HG02678 (cell line): ENCODE data around the gene CDH12.
"Not testable (repeated sequence)": the region's sequence is repeated elsewhere in the genome, so short reads cannot be mapped to it uniquely, and the experiment has no call there.

Source experiments
- ATAC-seq: cut with Tn5 transposase; IDR thresholded peaks from one replicate; pipeline ENCODE4 v1.9.1; 2021; ENCODE audit warnings: mild to moderate bottlenecking, moderate library complexity; ENCODE audit not compliant: unreplicated experiment

CDH12 gene

DNA sequence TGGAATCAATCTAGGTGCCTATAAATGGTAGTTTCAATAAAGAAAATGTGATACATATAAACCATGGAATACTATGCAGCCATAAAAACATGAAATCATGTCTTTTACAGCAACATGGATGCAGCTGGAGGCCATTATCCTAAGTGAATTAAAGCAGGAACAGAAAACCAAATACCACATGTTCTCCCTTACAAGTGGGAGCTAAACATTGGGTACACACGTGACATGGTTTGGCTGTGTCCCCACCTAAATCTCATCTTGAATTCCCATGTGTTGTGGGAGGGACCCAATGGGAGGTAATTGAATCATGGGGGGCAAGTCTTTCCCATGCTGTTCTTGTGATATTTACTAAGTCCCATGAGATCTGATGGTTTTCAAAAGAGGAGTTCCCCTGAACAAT lies 78.9 kb downstream of the CDH12 start:
- not testable (repeated sequence) for ATAC-seq

DNA sequence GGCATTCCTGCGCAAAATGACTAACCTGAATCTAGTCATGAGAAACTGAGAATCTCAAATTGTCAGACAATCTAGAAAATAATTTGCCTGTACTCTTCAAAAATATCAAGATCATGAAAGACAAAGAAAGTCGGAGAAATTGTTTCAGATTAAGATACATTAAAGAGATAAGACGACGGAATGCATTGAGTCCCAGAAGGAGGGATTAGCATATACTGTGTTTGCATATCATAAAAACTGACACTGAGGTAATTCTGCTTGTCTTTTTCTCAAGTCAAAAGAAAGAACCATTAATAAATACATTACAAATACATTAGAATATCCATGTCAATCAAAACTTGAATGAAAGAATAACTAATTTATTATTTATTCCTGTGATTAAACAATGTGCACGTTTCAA lies 88.4 kb downstream of the CDH12 start:
- no peak for ATAC-seq

DNA sequence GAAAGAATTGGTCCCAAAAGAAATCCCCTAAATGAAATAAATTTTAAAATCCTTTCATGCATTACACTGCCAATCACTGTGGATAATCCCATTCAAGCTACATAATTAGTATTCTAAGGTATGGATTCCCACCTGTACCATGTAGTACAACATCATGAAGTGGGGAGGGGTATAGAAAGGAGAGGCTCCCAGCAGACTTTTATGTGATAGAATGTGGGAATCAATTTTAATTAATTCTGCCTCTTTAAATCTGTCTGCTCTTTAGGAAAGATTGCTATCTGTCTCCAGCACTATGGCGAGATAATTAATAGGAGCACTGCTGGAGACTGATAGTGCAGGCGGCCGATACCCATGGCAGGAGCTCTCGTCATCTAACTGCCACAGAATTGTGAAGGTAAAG lies 95.4 kb downstream of the CDH12 start:
- ATAC-seq: no peak

DNA sequence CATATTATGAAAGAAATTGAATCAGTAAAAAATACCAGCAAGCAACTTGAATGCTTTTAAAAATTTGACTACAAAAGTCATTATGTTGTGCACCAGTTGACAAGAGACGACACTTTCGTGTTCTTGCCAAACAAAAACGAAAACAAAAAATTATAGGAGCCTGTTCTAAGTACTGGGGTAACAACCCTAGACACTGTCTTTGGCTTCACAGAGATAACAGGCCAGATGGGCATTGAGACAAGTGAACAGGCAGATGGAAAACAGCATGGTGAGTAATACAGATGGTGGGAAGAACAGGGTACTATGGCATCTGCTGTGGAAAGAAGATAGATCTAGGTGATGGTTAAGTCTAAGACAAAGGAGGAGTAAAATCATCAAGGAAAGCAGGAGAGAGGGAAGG lies 99.0 kb downstream of the CDH12 start:
- ATAC-seq: no peak

DNA sequence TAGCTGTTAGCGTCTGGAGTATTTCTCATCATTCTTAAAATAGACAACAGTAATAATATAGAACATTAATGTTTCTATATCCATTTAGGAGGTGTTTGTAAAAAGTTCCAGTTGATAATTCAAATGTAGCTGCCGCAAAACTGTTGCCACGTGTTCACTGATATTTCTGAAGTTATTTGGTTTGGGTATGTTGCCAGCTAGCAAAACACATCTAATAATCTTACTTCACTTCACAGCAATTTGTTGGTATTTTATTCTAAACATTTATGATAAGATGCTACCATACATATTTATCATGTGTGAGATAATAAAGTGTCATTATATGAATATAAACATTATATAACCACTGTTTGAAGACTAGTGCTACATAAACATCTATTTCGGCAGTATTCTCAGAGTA lies 101.6 kb downstream of the CDH12 start:
- ATAC-seq: no peak

DNA sequence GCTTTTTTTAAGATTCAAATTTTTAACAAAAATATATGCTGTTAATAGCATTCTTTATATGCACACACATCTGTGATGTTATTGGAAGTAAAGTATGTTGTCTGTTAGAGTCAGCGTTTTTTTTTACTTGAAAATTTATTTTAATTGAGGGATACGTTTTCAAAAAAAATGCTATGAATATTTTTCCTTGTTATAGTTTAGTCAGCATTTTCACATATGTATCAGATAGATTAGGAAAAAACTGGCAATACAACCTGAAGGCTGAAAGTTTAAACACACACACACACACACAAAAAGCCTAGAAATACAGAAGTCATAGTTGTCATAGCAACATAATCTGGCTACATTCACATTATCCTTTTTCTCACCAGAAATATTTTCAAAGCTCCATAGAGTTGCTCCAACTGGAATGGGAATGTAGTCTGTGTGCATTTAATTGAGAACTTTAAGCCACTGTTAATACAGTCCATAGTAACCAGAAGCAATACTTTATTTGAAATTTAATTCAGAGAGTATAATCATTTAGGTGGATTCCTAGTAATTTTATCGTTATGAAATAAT lies 116.6 kb downstream of the CDH12 start:
- no peak for ATAC-seq

GRCh38 chr5:22734907-22735306 lies 118.2 kb downstream of the CDH12 start:
- no peak for ATAC-seq

- ATAC-seq: no peak
Measured at GRCh38 chr5:22728610-22729009, 124.5 kb downstream of the CDH12 start.

DNA sequence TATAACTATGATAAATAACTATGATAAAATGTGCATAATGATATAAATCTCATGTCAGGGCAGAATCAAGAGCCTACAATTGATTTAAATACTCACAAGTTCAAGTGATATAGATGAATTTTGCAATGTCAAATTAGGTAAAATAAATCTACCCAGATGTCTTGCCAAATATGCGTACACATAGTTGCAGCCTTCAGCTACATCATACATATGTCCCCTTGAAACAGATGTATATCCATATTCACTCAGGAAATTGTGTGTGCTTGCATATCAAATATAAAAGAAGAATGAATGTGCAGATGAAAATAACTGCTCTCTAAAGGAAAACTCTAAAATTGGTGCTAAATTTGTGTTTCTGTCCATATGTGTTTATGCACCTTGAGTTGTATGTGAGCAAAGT lies 130.7 kb downstream of the CDH12 start:
- ATAC-seq: no peak

- ATAC-seq: no peak
Measured at GRCh38 chr5:22722056-22722455, 131.1 kb downstream of the CDH12 start.

- ATAC-seq: no peak
Measured at GRCh38 chr5:22719842-22720241, 133.3 kb downstream of the CDH12 start.

DNA sequence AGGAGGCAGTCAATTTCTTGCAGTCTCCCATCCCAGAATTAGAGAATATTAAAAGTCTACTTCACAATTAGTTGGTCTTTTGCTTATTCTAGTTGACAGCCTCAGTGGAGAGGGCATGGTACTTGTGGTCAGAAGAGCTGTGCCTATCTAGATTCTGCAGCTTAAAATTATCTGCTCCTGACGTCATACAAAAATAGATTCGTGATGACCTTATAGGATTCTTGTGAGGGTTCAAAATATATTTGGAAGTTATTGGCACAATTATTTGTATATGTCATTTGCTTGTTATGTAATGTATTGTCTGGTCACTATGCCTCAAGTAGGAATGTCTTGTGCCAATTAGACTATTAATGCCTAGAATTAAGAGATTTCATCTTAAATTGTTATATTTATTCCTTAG lies 142.5 kb downstream of the CDH12 start:
- ATAC-seq: no peak

GRCh38 chr5:22709743-22710142 lies 143.4 kb downstream of the CDH12 start:
- ATAC-seq: no peak

GRCh38 chr5:22708770-22709328 lies 144.3 kb downstream of the CDH12 start:
- ATAC-seq: no peak

DNA sequence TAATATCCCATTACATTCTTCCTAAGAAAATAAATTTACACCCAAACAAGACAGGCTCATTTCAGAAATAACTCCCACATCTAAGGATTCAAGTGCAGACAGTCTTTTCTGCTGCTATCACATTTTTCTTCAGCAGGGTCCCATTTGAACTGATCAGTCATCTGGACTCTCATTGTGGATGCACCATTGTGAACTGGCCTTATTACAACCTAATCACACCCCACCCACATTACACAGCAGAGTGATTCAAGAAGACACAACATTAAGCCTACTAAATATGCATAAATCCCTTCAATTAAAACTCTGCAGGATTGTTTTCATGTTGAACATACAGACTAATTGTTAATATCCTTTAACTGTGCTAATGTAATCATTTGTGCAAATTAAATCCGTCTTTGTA lies 146.2 kb downstream of the CDH12 start:
- no peak for ATAC-seq

DNA sequence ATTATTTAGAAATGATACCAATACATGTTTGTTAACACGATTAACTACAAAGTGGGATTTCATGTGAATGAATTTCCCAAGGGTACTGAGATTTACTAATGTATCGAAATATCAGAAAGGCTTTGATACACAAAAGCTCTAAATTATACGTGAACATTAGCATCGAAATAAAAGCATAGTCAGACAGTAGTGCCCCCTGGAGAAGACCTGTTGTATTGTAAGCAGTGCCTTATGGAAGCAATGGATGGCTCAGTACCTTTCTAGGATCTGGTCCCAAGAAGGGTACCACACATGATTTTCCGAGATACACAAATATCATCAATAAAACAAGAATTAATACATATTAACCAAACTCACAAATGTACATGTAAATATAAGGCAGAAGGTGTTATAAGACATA lies 153.8 kb downstream of the CDH12 start:
- ATAC-seq: no peak

DNA sequence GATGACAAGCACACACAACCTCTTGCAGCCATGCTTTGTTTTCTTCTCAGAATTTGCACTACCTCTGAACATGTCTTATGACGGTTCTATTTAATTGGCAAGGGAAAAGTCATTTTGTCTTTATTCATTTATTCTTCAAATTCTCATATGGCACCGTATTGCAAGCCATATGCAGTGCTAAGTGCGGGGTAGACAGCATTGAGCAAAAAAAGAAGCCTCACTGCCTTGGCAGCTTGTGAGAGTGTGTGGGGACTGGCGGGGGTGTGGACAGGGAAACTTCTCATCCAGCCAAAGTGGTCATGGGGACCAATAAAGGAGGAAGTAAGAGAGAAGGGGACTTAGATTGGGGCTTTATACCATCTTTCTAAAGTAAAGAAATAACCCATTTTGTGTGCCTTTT lies 160.0 kb downstream of the CDH12 start:
- no peak for ATAC-seq

DNA sequence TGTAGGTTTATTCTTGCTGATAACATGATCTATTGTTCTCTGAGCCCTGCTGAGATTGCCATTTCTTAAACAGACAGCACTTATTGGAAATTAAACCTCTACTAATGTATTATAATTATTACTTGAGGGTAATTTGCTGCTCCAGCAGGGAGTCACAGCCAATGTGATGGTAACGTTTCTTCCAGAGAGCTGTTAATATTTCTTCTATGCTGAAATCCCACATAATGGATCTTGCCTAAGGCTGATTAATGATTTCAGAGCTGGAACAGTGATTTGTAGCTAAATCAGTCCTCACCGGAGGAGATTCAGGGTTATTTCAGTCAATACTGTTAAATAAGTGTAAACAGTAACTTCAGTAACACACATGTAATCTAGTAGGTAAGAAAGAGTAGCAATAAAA lies 170.1 kb downstream of the CDH12 start:
- ATAC-seq: no peak

DNA sequence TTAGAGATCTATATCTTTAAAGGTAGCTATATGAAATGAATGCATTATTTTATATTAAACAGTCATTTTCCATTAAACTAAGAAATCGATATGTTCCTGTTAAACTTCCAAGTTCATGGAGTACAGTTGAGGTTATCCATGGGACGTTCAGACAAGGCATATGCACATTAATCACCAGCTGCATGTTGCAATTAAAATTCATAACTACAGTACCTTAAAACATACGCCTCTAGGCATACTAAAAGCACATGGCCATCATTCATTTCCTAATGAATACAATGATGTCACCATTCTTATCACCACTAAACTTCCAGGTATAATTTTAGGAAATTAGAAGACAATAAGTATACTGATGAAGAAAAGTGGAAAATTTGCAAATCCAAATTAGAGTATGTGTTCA lies 174.3 kb downstream of the CDH12 start:
- ATAC-seq: no peak

DNA sequence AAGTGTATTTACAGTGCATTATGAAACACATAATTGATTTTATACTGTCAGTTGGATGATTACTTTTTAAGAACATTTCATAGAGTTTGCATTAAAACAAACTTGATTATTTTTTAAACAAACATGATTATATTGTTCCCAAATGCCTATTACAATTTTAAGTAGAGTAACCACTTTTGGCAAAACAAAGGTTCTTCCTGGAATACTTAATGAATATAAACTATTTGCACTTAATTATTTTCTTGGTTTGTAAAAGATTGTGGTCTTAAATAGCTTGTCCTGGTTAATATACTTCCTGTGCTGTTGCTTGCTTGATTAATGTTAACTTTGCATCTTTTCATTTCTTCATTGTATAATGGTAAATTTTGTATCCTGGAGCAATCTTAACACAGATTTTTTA lies 180.0 kb downstream of the CDH12 start:
- no peak for ATAC-seq

DNA sequence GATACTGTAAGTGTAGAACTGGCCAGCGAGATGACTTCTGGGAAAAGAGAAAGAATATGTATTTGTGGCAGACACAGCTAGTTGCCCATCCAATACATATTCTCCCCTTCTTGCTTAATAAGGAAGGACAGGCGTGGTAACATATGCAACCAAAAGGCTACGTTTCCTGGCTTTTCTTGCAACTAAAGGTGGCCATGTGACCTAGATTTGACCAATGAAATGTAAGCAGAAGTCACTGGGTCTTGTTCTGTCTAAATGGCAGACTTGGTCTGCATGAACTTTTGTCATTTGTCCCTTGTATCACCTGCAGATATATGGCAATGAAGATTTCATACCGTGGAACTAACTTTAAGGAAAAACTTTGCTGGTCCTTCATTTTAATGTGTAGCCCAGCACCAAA lies 183.8 kb downstream of the CDH12 start:
- no peak for ATAC-seq

GRCh38 chr5:22665801-22666200 lies 187.3 kb downstream of the CDH12 start:
- no peak for ATAC-seq

GRCh38 chr5:22663134-22663533 lies 190.0 kb downstream of the CDH12 start:
- no peak for ATAC-seq
